ENCODE measurements around the gene HOMER1.

- TF ChIP-seq POLR2AphosphoS5 (IDR thresholded peaks at IDR 0.05) (no peak), EP300 (IDR thresholded peaks at IDR 0.05; ENCODE audit: low read depth) (no peak), CTCF (IDR thresholded peaks at IDR 0.05) (no peak)
Measured at GRCh38 chr5:79329453-79329852, 184.5 kb downstream of the HOMER1 start.

Data from transverse colon (tissue), 4 donors.